HepG2 (cell line): ENCODE measurements around the gene WWC1. TPM values are rescaled to one million over a fixed set of nuclear protein-coding genes. Genes with fewer than 3 reads are reported as not detected.

Experiments used
- ATAC-seq: fragments of 200-7000 bp; cut with Tn5 transposase; 3 replicates; pipeline ENCODE4 v1.9.1; 2020; ENCODE audit warnings: mild to moderate bottlenecking, moderate library complexity
- BruUV-seq: library from RNA; stranded (reverse); fragments of 400-500 nt; replicated peaks from 2 replicates; lab custom pipeline; 2021; lab: Mats Ljungman, UMichigan
- CTCF ChIA-PET: fragments of 300-600 bp; formaldehyde crosslinking; extraction: SDS; loops from one replicate; lab custom pipeline; 2021; ENCODE audit warnings: low total read pairs, inconsistent platforms, low intra/inter-chr PET ratio; lab: Yijun Ruan, JAX
- POLR2A ChIA-PET: fragments of 350-600 bp; sonication (Branson Sonifier 250); formaldehyde crosslinking; loops from one replicate; lab custom pipeline; 2020; ENCODE audit warnings: antibody characterized with exemption, inconsistent platforms; lab: Yijun Ruan, JAX
- DNase-seq: peaks from one replicate; pipeline ENCODE4 v3.0.0-alpha.2; 2015; ENCODE audit warnings: low spot score
- FAIRE-seq: peaks from 3 replicates; lab custom pipeline; 2011; peaks lifted over from hg19 to GRCh38; lab: Jason Lieb, UNC
- H2AFZ ChIP-seq: one replicate; pipeline ENCODE4 v1.6.1; 2011; ENCODE audit warnings: low read length, inconsistent platforms
- H3K27ac ChIP-seq: fragments of 300-600 bp; 3 replicates; pipeline ENCODE4 v1.8.0; 2011; ENCODE audit warnings: mixed run types, mild to moderate bottlenecking, mixed read lengths, low read length, inconsistent platforms; ENCODE audit not compliant: insufficient read depth; ENCODE audit errors: extremely low read length
- H3K27me3 ChIP-seq, 2 experiments: fragments of 200-600 bp in 1 of 2; 2 replicates in 1 of 2; 3 replicates in 1 of 2; pipeline versions ENCODE4 v1.6.0 to v1.8.0; 2011; ENCODE audit warnings: low read length in 2 of 2, mild to moderate bottlenecking in 2 of 2, moderate library complexity in 2 of 2, inconsistent platforms in 1 of 2; ENCODE audit not compliant: insufficient read depth in 2 of 2, control insufficient read depth in 1 of 2
- H3K36me3 ChIP-seq, 2 experiments: fragments of 200-600 bp in 1 of 2; replicated peaks in 1 of 2; 2 replicates in 1 of 2; 3 replicates in 1 of 2; pipeline versions ENCODE4 v1.5.1 to v1.8.0; 2011; ENCODE audit warnings: low read length in 2 of 2, inconsistent platforms in 1 of 2; ENCODE audit not compliant: insufficient read depth in 2 of 2, control insufficient read depth in 1 of 2
- H3K4me1 ChIP-seq: 2 replicates; pipeline ENCODE4 v1.5.1; 2012; ENCODE audit warnings: low read length, inconsistent platforms; ENCODE audit not compliant: insufficient read depth
- H3K4me2 ChIP-seq: 2 replicates; pipeline ENCODE4 v1.6.0; 2011; ENCODE audit warnings: low read depth, low read length, inconsistent platforms
- H3K4me3 ChIP-seq, 3 experiments: fragments of 200-600 bp in 1 of 3; sonication (generic), shearing (Covaris generic) in 1 of 3; replicated peaks in 1 of 3; 2 replicates each; pipeline ENCODE4 v1.5.1; 2011 to 2016; ENCODE audit warnings: low read length in 3 of 3, inconsistent platforms in 2 of 3, low read depth in 2 of 3, mild to moderate bottlenecking in 2 of 3, control low read depth in 1 of 3, mixed read lengths in 1 of 3; ENCODE audit not compliant: insufficient read depth in 1 of 3
- H3K79me2 ChIP-seq: one replicate; pipeline ENCODE4 v1.6.1; 2011; ENCODE audit warnings: low read length, inconsistent platforms; ENCODE audit not compliant: insufficient read depth
- H3K9ac ChIP-seq: 2 replicates; pipeline ENCODE4 v1.6.0; 2011; ENCODE audit warnings: mild to moderate bottlenecking, low read depth, low read length, inconsistent platforms; ENCODE audit not compliant: insufficient read depth
- H3K9me3 ChIP-seq: 2 replicates; pipeline ENCODE4 v1.5.1; 2012; ENCODE audit warnings: mild to moderate bottlenecking, low read length
- H4K20me1 ChIP-seq: 2 replicates; pipeline ENCODE4 v1.6.0; 2011; ENCODE audit warnings: inconsistent platforms, mild to moderate bottlenecking, low read length, moderate library complexity; ENCODE audit not compliant: insufficient read depth
- AKNA ChIP-seq: sonication (generic); formaldehyde crosslinking; IDR thresholded peaks from 2 replicates; pipeline ENCODE4 v1.4.0; 2020; ENCODE audit warnings: missing genetic modification reagents, borderline replicate concordance
- CTCF ChIP-seq: sonication (generic); formaldehyde crosslinking; IDR thresholded peaks from 2 replicates; pipeline ENCODE4 v1.5.0; 2020; ENCODE audit warnings: mild to moderate bottlenecking, missing genetic modification reagents, moderate library complexity
- HNRNPL ChIP-seq: fragments of 200-400 bp; formaldehyde crosslinking; IDR thresholded peaks from 2 replicates; pipeline ENCODE4 v1.6.1; 2017; ENCODE audit warnings: mild to moderate bottlenecking, low read depth, low read length
- KLF11 ChIP-seq: IDR thresholded peaks from 2 replicates; pipeline ENCODE4 v1.6.1; 2016; ENCODE audit warnings: missing compliant biosample characterization
- NFIB ChIP-seq: sonication (generic); formaldehyde crosslinking; IDR thresholded peaks from 2 replicates; pipeline ENCODE4 v1.9.0; 2021; ENCODE audit warnings: missing genetic modification reagents, mild to moderate bottlenecking, borderline replicate concordance
- PAF1 ChIP-seq: IDR thresholded peaks from 2 replicates; pipeline ENCODE4 v1.6.1; 2016; ENCODE audit warnings: missing genetic modification reagents, missing compliant biosample characterization
- REPIN1 ChIP-seq: sonication (generic); formaldehyde crosslinking; IDR thresholded peaks from 2 replicates; pipeline ENCODE4 v1.8.0; 2022; ENCODE audit warnings: missing genetic modification reagents, low read depth, mild to moderate bottlenecking, borderline replicate concordance
- SNAPC2 ChIP-seq: sonication (generic); formaldehyde crosslinking; IDR thresholded peaks from 2 replicates; pipeline ENCODE4 v1.8.1; 2022; ENCODE audit warnings: mild to moderate bottlenecking, missing genetic modification reagents
- SP1 ChIP-seq, 2 experiments: fragments of 450-650 bp in 1 of 2; sonication (generic) in 1 of 2; formaldehyde crosslinking in 1 of 2; IDR thresholded peaks; 2 replicates each; pipeline versions ENCODE4 v1.4.0 to v1.6.1; 2016 to 2020; ENCODE audit warnings: missing genetic modification reagents in 1 of 2
- TBX3 ChIP-seq: fragments of 450-650 bp; IDR thresholded peaks from 2 replicates; pipeline ENCODE4 v1.6.1; 2017; ENCODE audit warnings: antibody characterized with exemption, mild to moderate bottlenecking, inconsistent platforms, borderline replicate concordance
- ZNF251 ChIP-seq: sonication (generic); formaldehyde crosslinking; IDR thresholded peaks from 2 replicates; pipeline ENCODE4 v1.9.0; 2021; ENCODE audit warnings: mild to moderate bottlenecking, missing genetic modification reagents
- ZNF256 ChIP-seq: sonication (generic); formaldehyde crosslinking; conservative IDR thresholded peaks from 2 replicates; pipeline ENCODE4 v1.4.0; 2020; ENCODE audit warnings: missing genetic modification reagents
- ZNF562 ChIP-seq: sonication (generic); formaldehyde crosslinking; IDR thresholded peaks from 2 replicates; pipeline ENCODE4 v1.8.0; 2022; ENCODE audit warnings: missing genetic modification reagents, borderline replicate concordance
- ZNF678 ChIP-seq: sonication (generic); formaldehyde crosslinking; IDR thresholded peaks from 2 replicates; pipeline ENCODE4 v1.4.0; 2020; ENCODE audit warnings: mild to moderate bottlenecking, missing genetic modification reagents
- ZNF775 ChIP-seq: sonication (generic); formaldehyde crosslinking; IDR thresholded peaks from 2 replicates; pipeline ENCODE4 v1.4.0; 2020; ENCODE audit warnings: missing genetic modification reagents, mild to moderate bottlenecking, moderate library complexity, borderline replicate concordance
- WGBS: methylation state at CpG from one replicate; pipeline ENCODE4 v1.1.6; 2017; ENCODE audit warnings: low lambda C conversion rate; 5-methylcytosine and 5-hydroxymethylcytosine counted together
- in situ Hi-C: cut with HindIII; loops from 2 replicates; pipeline ENCODE4 v1.10.0; 2017; ENCODE audit warnings: low pct_unique_long_range_greater_than_20kb; ENCODE audit not compliant: extremely low pct_ligation_motif_present
- intact Hi-C: fragments of 100-400 bp; cut with micrococcal nuclease; formaldehyde crosslinking; loops from one replicate; pipeline ENCODE4 v1.10.0; 2022; ENCODE audit not compliant: unreplicated experiment
- polyA plus RNA-seq, 8 experiments: library from polyadenylated mRNA; depleted of rRNA in 3 of 8; stranded (reverse) in 7 of 8; unstranded in 1 of 8; fragments of >200 nt; fragmentation: Illumina TruSeq in 4 of 8; extraction: Trizol in 4 of 8; gene quantifications; 2 replicates each; pipeline versions ENCODE4 v1.2.1 to v1.2.3, GENCODE V29; 2011 to 2016; ENCODE audit warnings: low read depth in 4 of 8, missing spikeins in 1 of 8, mixed read lengths in 1 of 8; ENCODE audit not compliant: insufficient read depth in 1 of 8
- total RNA-seq, 5 experiments: library from RNA; depleted of rRNA; stranded (reverse); fragments of >200 nt; fragmentation: Illumina TruSeq; extraction: Trizol; gene quantifications; 2 replicates each; pipeline ENCODE4 v1.2.3, GENCODE V29; 2016; ENCODE audit warnings: low read depth in 1 of 5
- TF ChIP-seq, protein P1 (sequence below): sonication (generic); formaldehyde crosslinking; conservative IDR thresholded peaks from 2 replicates; pipeline ENCODE4 v1.8.0; 2022; ENCODE audit warnings: mild to moderate bottlenecking, moderate library complexity, missing genetic modification reagents

WWC1 gene
- total and polyA plus RNA-seq, 2 of the 13 experiments (the other 11 are each of a cell fraction or from before 2014, with no cell fraction given), result 8.3 to 17.9 TPM

GRCh38 chr5:168434746-168435321 lies 143.4 kb downstream of the WWC1 start:
- WGBS, result 74% methylated on average over 8 of the region's 8 CpGs
- no peak overlapping the region for H3K4me3 ChIP-seq
- H3K27me3 ChIP-seq, result no peaks in the 10 kb centered on the region
- no peak overlapping the region for H3K9ac ChIP-seq
- no peaks in the 10 kb centered on the region for H4K20me1 ChIP-seq
- no peak overlapping the region for H2AFZ ChIP-seq
- no peak for ATAC-seq
- H3K4me1 ChIP-seq, result no peaks in the 10 kb centered on the region
- DNase-seq, result no peak
- no peaks in the 10 kb centered on the region for H3K79me2 ChIP-seq
- BruUV-seq, result no TSS peak
- H3K9me3 ChIP-seq, result no peaks in the 10 kb centered on the region
- intact Hi-C loops, result loop anchor here (5.0 kb wide), 1 partner anchor 168 kb away; no protein-coding TSS in a partner anchor
- ChIA-PET POLR2A (no interaction called here), CTCF (no interaction called here)
- H3K4me2 ChIP-seq, result no peak overlapping the region
- H3K27ac ChIP-seq, result no peak overlapping the region
- in situ Hi-C loops, result no loop called here
- H3K36me3 ChIP-seq, result peaks cover 12 to 42% of the 10 kb centered on the region in 2 experiments; a peak in 4 of 5 replicates
- FAIRE-seq, result no peak
- TF ChIP-seq SNAPC2 (CRISPR knock-in tag) (no peak), ZNF256 (CRISPR knock-in tag) (no peak), REPIN1 (CRISPR knock-in tag) (no peak), KLF11 (CRISPR knock-in tag) (no peak), ZNF678 (no peak), ZNF251 (CRISPR knock-in tag) (no peak), ZNF562 (no peak), TBX3 (no peak), CTCF (CRISPR knock-in tag) (no peak), ZNF775 (CRISPR knock-in tag) (no peak), SP1 (IDR thresholded peaks at IDR 0.05) (no peak), SP1 (CRISPR knock-in tag; IDR thresholded peaks at IDR 0.05) (no peak), AKNA (CRISPR knock-in tag) (no peak), HNRNPL (no peak), PAF1 (CRISPR knock-in tag) (no peak), NFIB (no peak)
- TF ChIP-seq, protein P1, sequence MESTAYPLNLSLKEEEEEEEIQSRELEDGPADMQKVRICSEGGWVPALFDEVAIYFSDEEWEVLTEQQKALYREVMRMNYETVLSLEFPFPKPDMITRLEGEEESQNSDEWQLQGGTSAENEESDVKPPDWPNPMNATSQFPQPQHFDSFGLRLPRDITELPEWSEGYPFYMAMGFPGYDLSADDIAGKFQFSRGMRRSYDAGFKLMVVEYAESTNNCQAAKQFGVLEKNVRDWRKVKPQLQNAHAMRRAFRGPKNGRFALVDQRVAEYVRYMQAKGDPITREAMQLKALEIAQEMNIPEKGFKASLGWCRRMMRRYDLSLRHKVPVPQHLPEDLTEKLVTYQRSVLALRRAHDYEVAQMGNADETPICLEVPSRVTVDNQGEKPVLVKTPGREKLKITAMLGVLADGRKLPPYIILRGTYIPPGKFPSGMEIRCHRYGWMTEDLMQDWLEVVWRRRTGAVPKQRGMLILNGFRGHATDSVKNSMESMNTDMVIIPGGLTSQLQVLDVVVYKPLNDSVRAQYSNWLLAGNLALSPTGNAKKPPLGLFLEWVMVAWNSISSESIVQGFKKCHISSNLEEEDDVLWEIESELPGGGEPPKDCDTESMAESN (CRISPR knock-in tag), result no peak
